Neural progenitor cell (in vitro differentiated cells): Measurements from ENCODE around the gene CCDC144A. TPM values are rescaled to one million over a fixed set of nuclear protein-coding genes. Genes with fewer than 3 reads are reported as not detected.
"Not testable (repeated sequence)": the region's sequence is repeated elsewhere in the genome, so short reads cannot be mapped to it uniquely, and the experiment has no call there.

Source experiments
- DNase-seq: peaks from one replicate; pipeline ENCODE4 v3.0.0-alpha.2; 2016; ENCODE audit warnings: low spot score
- H2AFZ ChIP-seq: fragments of 200-600 bp; sonication (generic); replicated peaks from 2 replicates; pipeline ENCODE4 v1.6.1; 2016; ENCODE audit warnings: antibody characterized with exemption
- H3F3A ChIP-seq: fragments of 200-600 bp; sonication (generic); 2 replicates; pipeline ENCODE4 v1.6.1; 2016; ENCODE audit warnings: antibody characterized with exemption, low read depth
- H3K27ac ChIP-seq: fragments of 200-600 bp; sonication (generic); 2 replicates; pipeline ENCODE4 v1.5.1; 2016; ENCODE audit warnings: mild to moderate bottlenecking
- H3K27me3 ChIP-seq: fragments of 200-600 bp; sonication (generic); 2 replicates; pipeline ENCODE4 v1.6.1; 2016; ENCODE audit warnings: mild to moderate bottlenecking, moderate library complexity
- H3K36me3 ChIP-seq: fragments of 200-600 bp; sonication (generic); 2 replicates; pipeline ENCODE4 v1.5.1; 2016
- H3K4me1 ChIP-seq: fragments of 200-600 bp; sonication (generic); 2 replicates; pipeline ENCODE4 v1.6.1; 2016; ENCODE audit warnings: mixed run types
- H3K4me2 ChIP-seq: fragments of 200-600 bp; sonication (generic); 2 replicates; pipeline ENCODE4 v1.6.1; 2016
- H3K4me3 ChIP-seq: fragments of 200-600 bp; sonication (generic); 2 replicates; pipeline ENCODE4 v1.5.1; 2016
- H3K79me2 ChIP-seq: fragments of 200-600 bp; sonication (generic); 2 replicates; pipeline ENCODE4 v1.6.1; 2016; ENCODE audit warnings: low read depth
- H3K9ac ChIP-seq: fragments of 200-600 bp; sonication (generic); 2 replicates; pipeline ENCODE4 v1.6.1; 2016
- H3K9me3 ChIP-seq: fragments of 200-600 bp; sonication (generic); 2 replicates; pipeline ENCODE4 v1.5.1; 2016; ENCODE audit warnings: low read depth
- H4K20me1 ChIP-seq: fragments of 200-600 bp; sonication (generic); 2 replicates; pipeline ENCODE4 v1.6.1; 2016; ENCODE audit warnings: low read depth
- H3K27ac Mint-ChIP-seq: 3 replicates; pipeline ENCODE4 v1.8.0; 2021; ENCODE audit warnings: mixed read lengths
- H3K27me3 Mint-ChIP-seq: 2 replicates; pipeline ENCODE4 v1.8.0; 2022; ENCODE audit warnings: low read depth, mild to moderate bottlenecking, inconsistent platforms, moderate library complexity, mixed read lengths; ENCODE audit not compliant: insufficient read depth
- H3K36me3 Mint-ChIP-seq: 3 replicates; pipeline ENCODE4 v1.8.0; 2021; ENCODE audit warnings: mixed read lengths
- H3K4me1 Mint-ChIP-seq: 3 replicates; pipeline ENCODE4 v1.8.0; 2021; ENCODE audit warnings: mixed read lengths
- H3K4me3 Mint-ChIP-seq: 3 replicates; pipeline ENCODE4 v1.8.0; 2021; ENCODE audit warnings: mild to moderate bottlenecking, moderate library complexity, mixed read lengths
- H3K9me3 Mint-ChIP-seq: 3 replicates; pipeline ENCODE4 v1.8.0; 2020; ENCODE audit warnings: mixed read lengths
- EZH2 ChIP-seq: fragments of 200-600 bp; sonication (generic); IDR thresholded peaks from 2 replicates; pipeline ENCODE4 v1.6.1; 2017; ENCODE audit warnings: antibody characterized with exemption, mild to moderate bottlenecking, moderate library complexity
- EZH2phosphoT487 ChIP-seq: fragments of 200-600 bp; sonication (generic); IDR thresholded peaks from 2 replicates; pipeline ENCODE4 v1.6.1; 2017; ENCODE audit warnings: antibody characterized with exemption
- total RNA-seq: library from RNA; depleted of rRNA; stranded (reverse); fragments of >200 nt; gene quantifications from 2 replicates; pipeline ENCODE4 v1.2.3, GENCODE V29; 2015; ENCODE audit warnings: low replicate concordance
- TF ChIP-seq, protein P1 (sequence below): fragments of 200-600 bp; sonication (generic); IDR thresholded peaks from 2 replicates; pipeline ENCODE4 v1.5.1; 2017; ENCODE audit warnings: antibody characterized with exemption, mild to moderate bottlenecking

The CCDC144A gene
- total RNA-seq, 1 donor from 2014 or later, result 8.2 TPM

DNA sequence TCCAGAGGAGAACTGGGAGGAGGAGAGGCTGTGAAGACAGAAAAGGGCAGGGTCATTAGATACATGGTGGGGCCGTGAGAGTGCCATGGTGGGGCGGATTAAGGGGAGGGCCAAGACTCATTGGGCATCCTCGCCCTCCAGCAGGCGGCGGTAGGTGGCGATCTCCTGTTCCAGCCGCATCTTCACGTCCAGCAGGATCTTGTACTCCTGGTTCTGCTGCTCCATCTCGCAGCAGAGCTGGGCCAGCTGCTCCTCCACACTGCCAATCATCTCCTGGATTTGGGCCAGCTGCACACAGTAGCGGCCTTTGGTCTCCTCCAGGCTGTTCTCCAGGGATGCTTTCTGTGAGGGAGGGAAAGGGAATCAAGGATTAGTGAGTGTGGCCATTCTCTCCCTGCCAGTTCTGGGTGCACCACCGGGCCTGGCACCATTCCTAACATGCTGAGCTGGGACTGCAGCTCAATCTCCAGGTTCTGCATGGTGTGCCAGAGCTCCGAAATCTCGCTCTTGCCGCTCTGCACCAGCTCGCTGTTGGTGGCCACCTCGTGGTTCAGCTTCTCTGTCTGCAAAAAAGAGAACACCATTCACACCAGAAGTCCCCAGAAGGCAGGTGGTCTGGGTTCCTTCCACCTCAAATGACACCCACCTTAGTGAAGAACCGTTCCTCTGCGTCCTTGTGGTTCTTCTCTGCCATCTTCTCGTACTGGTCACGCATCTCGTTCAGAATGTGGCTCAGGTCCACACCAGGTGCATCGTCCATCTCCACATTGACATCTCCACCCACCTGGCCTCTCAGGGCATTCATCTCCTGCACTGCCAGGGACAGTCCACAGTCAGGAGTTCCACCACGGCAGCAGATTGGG, 129.0 kb downstream of the CCDC144A start:
- H3K27ac Mint-ChIP-seq, result no peak overlapping the region
- no peaks in the 10 kb centered on the region for H3K36me3 Mint-ChIP-seq
- Histone ChIP-seq H3K4me3 (no peak overlapping the region), H2AFZ (no peak overlapping the region), H3K27me3 (no peaks in the 10 kb centered on the region), H3K36me3 (no peaks in the 10 kb centered on the region), H3F3A (no peaks in the 10 kb centered on the region), H3K4me2 (no peak overlapping the region), H3K9me3 (no peaks in the 10 kb centered on the region), H3K79me2 (no peaks in the 10 kb centered on the region), H3K4me1 (peaks cover 5% of the 10 kb centered on the region), H3K27ac (no peak overlapping the region), H3K9ac (no peak overlapping the region), H4K20me1 (no peaks in the 10 kb centered on the region)
- no peak for TF ChIP-seq EZH2
- no peak for TF ChIP-seq EZH2phosphoT487
- no peaks in the 10 kb centered on the region for H3K4me1 Mint-ChIP-seq
- peaks cover 2% of the 10 kb centered on the region for H3K9me3 Mint-ChIP-seq
- DNase-seq, result no peak
- peaks cover 8% of the 10 kb centered on the region for H3K27me3 Mint-ChIP-seq
- no peak overlapping the region for H3K4me3 Mint-ChIP-seq

DNA sequence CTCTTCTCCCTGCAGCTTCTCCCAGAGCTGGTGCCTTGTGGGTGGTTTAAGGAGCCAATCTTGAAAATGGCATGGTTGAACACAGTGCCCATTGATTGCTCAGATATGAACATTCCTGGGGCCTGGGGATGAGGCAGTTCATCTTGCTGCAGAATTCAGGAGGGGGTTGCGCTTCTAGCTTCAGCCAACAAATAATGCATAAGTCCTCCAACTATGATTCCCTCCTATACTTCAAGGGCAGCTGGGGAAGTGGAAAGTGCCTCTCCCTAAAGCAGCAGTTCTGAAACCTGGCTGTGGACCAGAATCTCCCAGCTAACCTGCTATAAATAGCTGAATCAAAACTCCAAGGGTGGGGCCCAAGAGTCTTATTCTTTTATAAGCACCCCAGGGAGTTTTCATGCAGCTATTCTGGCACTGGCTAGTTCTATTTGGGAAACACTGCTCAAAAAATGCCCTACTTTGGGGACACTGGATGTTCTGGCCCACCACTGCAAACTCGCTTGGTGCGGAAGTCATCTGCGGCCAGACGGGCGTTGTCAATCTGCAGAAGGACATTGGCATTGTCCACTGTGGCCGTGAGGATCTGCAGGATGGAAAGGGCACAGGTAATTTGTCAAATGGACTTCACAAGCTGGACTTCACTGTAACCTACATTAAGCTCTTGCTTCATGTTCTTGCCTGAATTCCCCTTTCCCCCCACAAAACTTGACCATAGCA, 130.3 kb downstream of the CCDC144A start:
- Histone ChIP-seq H3K4me2 (no peak overlapping the region), H3K9me3 (no peaks in the 10 kb centered on the region), H3K27ac (no peak overlapping the region), H3K9ac (no peak overlapping the region), H3F3A (no peaks in the 10 kb centered on the region), H3K4me3 (no peak overlapping the region), H3K4me1 (peaks cover 5% of the 10 kb centered on the region), H4K20me1 (no peaks in the 10 kb centered on the region), H3K36me3 (no peaks in the 10 kb centered on the region), H2AFZ (no peak overlapping the region), H3K27me3 (no peaks in the 10 kb centered on the region), H3K79me2 (no peaks in the 10 kb centered on the region)
- H3K27me3 Mint-ChIP-seq, result peaks cover 8% of the 10 kb centered on the region
- peaks cover 2% of the 10 kb centered on the region for H3K9me3 Mint-ChIP-seq
- DNase-seq, result no peak
- H3K4me3 Mint-ChIP-seq, result no peak overlapping the region
- no peaks in the 10 kb centered on the region for H3K36me3 Mint-ChIP-seq
- no peaks in the 10 kb centered on the region for H3K4me1 Mint-ChIP-seq
- no peak overlapping the region for H3K27ac Mint-ChIP-seq
- no peak for TF ChIP-seq EZH2phosphoT487
- TF ChIP-seq, protein P1, sequence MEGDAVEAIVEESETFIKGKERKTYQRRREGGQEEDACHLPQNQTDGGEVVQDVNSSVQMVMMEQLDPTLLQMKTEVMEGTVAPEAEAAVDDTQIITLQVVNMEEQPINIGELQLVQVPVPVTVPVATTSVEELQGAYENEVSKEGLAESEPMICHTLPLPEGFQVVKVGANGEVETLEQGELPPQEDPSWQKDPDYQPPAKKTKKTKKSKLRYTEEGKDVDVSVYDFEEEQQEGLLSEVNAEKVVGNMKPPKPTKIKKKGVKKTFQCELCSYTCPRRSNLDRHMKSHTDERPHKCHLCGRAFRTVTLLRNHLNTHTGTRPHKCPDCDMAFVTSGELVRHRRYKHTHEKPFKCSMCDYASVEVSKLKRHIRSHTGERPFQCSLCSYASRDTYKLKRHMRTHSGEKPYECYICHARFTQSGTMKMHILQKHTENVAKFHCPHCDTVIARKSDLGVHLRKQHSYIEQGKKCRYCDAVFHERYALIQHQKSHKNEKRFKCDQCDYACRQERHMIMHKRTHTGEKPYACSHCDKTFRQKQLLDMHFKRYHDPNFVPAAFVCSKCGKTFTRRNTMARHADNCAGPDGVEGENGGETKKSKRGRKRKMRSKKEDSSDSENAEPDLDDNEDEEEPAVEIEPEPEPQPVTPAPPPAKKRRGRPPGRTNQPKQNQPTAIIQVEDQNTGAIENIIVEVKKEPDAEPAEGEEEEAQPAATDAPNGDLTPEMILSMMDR, result no peak
- no peak for TF ChIP-seq EZH2

DNA sequence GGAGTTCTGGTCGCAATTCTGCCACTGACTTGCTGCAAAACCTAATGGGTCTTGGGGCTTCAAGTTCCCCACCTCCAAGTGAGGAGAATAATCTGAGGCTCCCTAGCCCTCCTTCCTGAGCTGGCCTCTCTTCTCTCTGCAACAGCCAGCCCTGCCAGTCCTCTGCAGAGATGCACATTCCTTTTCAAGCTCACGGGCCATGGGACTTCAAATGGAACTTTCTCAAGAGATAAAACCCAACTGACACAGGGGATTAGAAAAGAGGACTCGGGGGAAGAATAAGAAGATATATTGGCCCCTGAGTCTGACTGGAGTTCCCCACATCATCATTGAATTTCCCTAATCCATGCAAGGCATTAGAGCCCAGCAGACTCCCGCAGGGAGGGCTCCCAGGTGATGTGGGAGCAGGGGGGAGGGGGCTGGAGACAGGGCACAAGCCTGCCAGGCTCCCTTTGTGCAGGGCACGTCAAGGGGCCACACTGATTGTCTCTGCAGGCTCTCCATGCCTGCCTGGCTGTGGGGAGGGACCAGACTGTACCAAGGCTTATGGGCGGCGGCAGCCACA, 131.0 kb downstream of the CCDC144A start:
- H3K9me3 Mint-ChIP-seq, result peaks cover 4% of the 10 kb centered on the region
- no peaks in the 10 kb centered on the region for H3K79me2 ChIP-seq
- no peak overlapping the region for H3K9ac ChIP-seq
- H3K36me3 Mint-ChIP-seq, result no peaks in the 10 kb centered on the region
- H3K4me1 ChIP-seq, result peaks cover 5% of the 10 kb centered on the region
- H2AFZ ChIP-seq, result no peak overlapping the region
- H3K36me3 ChIP-seq, result no peaks in the 10 kb centered on the region
- DNase-seq, result peak; percentile 29
- H3K9me3 ChIP-seq, result no peaks in the 10 kb centered on the region
- no peak overlapping the region for H3K4me2 ChIP-seq
- H3K27ac ChIP-seq, result no peak overlapping the region
- H3K4me3 Mint-ChIP-seq, result no peak overlapping the region
- TF ChIP-seq EZH2phosphoT487 (no peak), EZH2 (no peak)
- TF ChIP-seq, protein P1, result no peak
- no peaks in the 10 kb centered on the region for H3K27me3 ChIP-seq
- H3K27ac Mint-ChIP-seq, result no peak overlapping the region
- peaks cover 5% of the 10 kb centered on the region for H3K27me3 Mint-ChIP-seq
- no peak overlapping the region for H3K4me3 ChIP-seq
- H4K20me1 ChIP-seq, result no peaks in the 10 kb centered on the region
- no peaks in the 10 kb centered on the region for H3K4me1 Mint-ChIP-seq
- H3F3A ChIP-seq, result no peaks in the 10 kb centered on the region

DNA sequence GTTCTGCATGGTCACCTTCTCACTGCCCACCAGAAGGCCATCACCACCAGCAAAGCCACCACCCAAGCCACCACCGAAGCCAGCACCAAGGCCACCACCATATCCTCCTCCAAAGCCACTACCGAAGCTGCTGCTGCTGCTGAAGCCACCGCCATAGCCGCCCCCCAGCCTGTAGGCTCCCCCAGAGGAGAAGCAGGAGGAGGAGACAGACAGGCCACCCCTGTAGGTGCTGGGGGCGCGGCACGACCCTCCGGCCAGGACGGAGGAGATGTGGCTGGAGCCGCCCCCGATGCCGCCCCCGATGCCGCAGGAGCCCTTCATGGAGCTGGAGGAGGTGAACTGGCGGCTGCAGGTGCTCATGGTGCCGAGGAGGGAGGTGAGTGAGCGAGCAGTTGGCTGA, 132.1 kb downstream of the CCDC144A start:
- not testable (repeated sequence) for H3K4me2 ChIP-seq, H3F3A ChIP-seq, H3K4me3 Mint-ChIP-seq, H3K27ac ChIP-seq, H3K9me3 Mint-ChIP-seq, H2AFZ ChIP-seq, DNase-seq, H3K9me3 ChIP-seq, H3K27me3 ChIP-seq, H3K27ac Mint-ChIP-seq, H3K4me3 ChIP-seq, H3K27me3 Mint-ChIP-seq, H3K9ac ChIP-seq, H3K4me1 Mint-ChIP-seq, H4K20me1 ChIP-seq, H3K36me3 Mint-ChIP-seq, H3K79me2 ChIP-seq, H3K36me3 ChIP-seq, H3K4me1 ChIP-seq

DNA sequence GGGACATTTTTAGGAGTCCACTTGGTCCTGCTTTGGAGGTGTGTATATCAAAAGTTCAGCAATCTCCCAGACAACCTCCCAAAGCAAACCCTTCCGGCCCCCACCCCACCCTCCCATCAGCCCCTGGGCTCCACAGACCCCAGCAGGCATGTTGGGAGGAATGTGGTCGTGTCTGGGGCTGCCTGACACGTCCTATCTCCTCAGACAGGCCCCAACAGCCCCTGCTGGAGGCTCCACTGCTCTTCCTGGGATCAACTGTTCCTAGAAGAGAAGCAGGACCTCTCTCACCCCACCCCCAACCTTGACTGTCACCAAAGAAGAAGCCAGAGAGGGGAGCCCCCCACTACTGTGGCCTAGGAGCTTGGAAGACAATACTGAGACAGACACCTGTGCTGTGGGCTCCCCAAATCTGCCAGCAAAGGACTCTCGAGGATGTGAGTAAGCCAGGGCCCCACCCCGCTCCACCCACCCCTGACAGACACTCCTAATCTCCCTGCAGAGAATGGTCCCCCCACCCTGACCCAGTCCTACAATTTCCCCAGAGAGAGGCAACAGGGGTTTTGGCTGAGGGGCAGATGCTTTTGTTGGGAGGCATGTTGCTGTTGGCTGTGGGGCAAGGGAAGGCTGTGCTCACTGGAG, 133.8 kb downstream of the CCDC144A start:
- not testable (repeated sequence) for H3K4me1 Mint-ChIP-seq, H3K27ac Mint-ChIP-seq, H3K27me3 Mint-ChIP-seq, H3K4me3 ChIP-seq, H3K27me3 ChIP-seq, H3K79me2 ChIP-seq, H3K36me3 Mint-ChIP-seq, H3K36me3 ChIP-seq, H3K9ac ChIP-seq, DNase-seq, H3K9me3 ChIP-seq, H2AFZ ChIP-seq, H3K27ac ChIP-seq, H3F3A ChIP-seq, H3K4me1 ChIP-seq, H3K4me3 Mint-ChIP-seq, H4K20me1 ChIP-seq, H3K4me2 ChIP-seq
- H3K9me3 Mint-ChIP-seq, result peaks cover 10% of the 10 kb centered on the region
